ENCODE results near the gene PIWIL4. TPM values are rescaled to one million over a fixed set of nuclear protein-coding genes. Genes with fewer than 3 reads are reported as not detected.

Gene PIWIL4
- total and polyA plus RNA-seq, 9 of the 15 experiments (the other 6 are each of a cell fraction or from before 2014, with no cell fraction given) = 6.3 to 17.0 (median 10.8) TPM

DNA sequence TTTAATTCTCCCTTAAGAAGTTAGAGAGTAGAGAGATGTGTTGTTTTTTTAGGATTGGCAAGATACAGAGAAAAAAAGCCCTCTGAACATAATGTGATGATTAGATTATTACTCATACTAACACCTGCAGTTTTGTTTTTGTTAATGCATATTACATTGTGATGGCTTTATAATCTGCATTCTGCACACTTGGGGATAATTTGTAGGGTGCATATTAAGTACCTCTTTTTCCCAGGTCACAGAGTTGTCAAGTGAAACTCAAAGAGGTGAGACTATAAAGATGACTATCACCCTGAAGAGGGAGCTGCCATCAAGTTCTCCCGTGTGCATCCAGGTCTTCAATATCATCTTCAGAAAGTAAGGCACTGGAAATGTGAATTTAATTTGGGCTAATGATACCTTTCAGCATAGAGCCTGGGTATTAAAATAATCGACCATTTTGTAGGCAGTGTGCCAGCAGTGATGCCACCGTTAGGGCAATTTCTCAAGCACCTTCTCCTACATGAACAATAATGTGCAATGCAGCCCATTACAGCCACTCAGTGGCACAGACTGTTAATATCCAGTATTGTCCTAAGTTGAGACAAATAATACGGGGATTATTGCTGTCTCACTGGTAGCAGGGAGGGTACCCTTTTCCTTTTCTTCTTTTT lies 16.2 kb downstream of the PIWIL4 start (continued):
- TF ChIP-seq, protein P1, sequence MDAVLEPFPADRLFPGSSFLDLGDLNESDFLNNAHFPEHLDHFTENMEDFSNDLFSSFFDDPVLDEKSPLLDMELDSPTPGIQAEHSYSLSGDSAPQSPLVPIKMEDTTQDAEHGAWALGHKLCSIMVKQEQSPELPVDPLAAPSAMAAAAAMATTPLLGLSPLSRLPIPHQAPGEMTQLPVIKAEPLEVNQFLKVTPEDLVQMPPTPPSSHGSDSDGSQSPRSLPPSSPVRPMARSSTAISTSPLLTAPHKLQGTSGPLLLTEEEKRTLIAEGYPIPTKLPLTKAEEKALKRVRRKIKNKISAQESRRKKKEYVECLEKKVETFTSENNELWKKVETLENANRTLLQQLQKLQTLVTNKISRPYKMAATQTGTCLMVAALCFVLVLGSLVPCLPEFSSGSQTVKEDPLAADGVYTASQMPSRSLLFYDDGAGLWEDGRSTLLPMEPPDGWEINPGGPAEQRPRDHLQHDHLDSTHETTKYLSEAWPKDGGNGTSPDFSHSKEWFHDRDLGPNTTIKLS (IDR thresholded peaks at IDR 0.05; ENCODE audit: borderline replicate concordance, low read depth) = no peak
- TF ChIP-seq WHSC1 (IDR thresholded peaks at IDR 0.05; ENCODE audit: low read length) = no peak
- no peak for TF ChIP-seq BACH1 (tag; IDR thresholded peaks at IDR 0.05)
- TF ChIP-seq POLR2AphosphoS5 (IDR thresholded peaks at IDR 0.05; ENCODE audit: control insufficient read depth, insufficient read depth, low read depth, low read length) = no peak

DNA sequence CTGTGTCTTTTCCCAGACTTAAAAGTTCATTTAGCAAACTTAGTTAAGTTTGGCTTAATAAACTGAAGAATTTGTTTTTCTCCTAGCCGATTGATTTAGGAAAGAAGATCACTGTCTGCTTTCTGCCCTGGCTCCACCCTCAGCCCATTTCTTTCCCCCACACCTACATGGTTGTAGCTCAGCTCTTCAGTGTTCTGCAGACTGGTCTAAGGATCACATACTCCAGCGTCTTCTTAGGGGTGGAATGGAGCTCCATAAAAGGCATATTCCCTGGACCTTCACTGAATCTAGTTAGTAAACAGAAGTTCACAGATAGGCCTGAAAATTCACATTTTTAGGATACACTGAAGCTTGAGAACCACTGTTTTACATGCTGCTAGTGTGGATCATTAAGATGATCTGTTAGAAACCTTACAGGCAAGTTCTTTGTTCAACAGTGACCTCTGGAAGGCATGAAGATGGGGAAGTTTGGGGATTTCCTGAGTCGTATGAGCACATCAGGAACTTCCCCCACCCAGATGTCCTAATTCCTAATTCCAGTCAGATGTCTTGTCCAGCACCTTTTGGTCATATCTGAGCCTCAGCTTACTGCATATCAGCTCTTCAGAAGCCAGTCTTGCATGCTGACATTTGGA lies 16.8 kb downstream of the PIWIL4 start:
- no peak overlapping the region for H2AFZ ChIP-seq (ENCODE audit: low read depth, low read length)
- H3K9me1 ChIP-seq (ENCODE audit: control insufficient read depth, insufficient read depth, low read length) = no peaks in the 10 kb centered on the region
- no peaks in the 10 kb centered on the region for H3K4me1 ChIP-seq (replicated peaks in 1 of 2; ENCODE audit: control insufficient read depth in 2 of 2, insufficient read depth in 2 of 2, low read length in 2 of 2)
- in situ Hi-C loops (cut with MboI) = no loop called here
- ATAC-seq (no peak), DNase-seq (ENCODE audit: extremely low read depth in 1 of 4, low spot score in 3 of 4) (no peak), FAIRE-seq (no peak)
- no peaks in the 10 kb centered on the region for H3K79me2 ChIP-seq (ENCODE audit: control insufficient read depth, insufficient read depth, low read length)
- no TSS peak for BruUV-seq (replicated peaks)
- H3K27me3 ChIP-seq (ENCODE audit: control insufficient read depth in 2 of 2, insufficient read depth in 2 of 2, low read length in 2 of 2) = no peaks in the 10 kb centered on the region; a peak in 1 of 5 replicates
- no peak overlapping the region for H3K9ac ChIP-seq (ENCODE audit: insufficient read depth in 1 of 2, low read depth in 2 of 2, low read length in 2 of 2)
- peaks cover 6% of the 10 kb centered on the region; the same call in 1 of the 3 replicates for H3K36me3 ChIP-seq (ENCODE audit: control insufficient read depth, insufficient read depth, low read length)
- TF ChIP-seq, protein P2, sequence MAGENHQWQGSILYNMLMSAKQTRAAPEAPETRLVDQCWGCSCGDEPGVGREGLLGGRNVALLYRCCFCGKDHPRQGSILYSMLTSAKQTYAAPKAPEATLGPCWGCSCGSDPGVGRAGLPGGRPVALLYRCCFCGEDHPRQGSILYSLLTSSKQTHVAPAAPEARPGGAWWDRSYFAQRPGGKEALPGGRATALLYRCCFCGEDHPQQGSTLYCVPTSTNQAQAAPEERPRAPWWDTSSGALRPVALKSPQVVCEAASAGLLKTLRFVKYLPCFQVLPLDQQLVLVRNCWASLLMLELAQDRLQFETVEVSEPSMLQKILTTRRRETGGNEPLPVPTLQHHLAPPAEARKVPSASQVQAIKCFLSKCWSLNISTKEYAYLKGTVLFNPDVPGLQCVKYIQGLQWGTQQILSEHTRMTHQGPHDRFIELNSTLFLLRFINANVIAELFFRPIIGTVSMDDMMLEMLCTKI (IDR thresholded peaks at IDR 0.05; ENCODE audit: partially characterized antibody) = no peak
- TF ChIP-seq TCF7L2 (IDR thresholded peaks at IDR 0.05; ENCODE audit: low read depth, low read length) = no peak
- no peak overlapping the region for H3K4me3 ChIP-seq
- no peak overlapping the region for H3K27ac ChIP-seq (ENCODE audit: extremely low read depth, low read depth, low read length)
- intact Hi-C loops (cut with micrococcal nuclease) = no loop called here
- H3K4me2 ChIP-seq (ENCODE audit: insufficient read depth, low read length) = no peak overlapping the region
- no peaks in the 10 kb centered on the region for H4K20me1 ChIP-seq (replicated peaks; ENCODE audit: control insufficient read depth, insufficient read depth, low read length)
- H3K9me3 ChIP-seq (replicated peaks; ENCODE audit: control insufficient read depth, insufficient read depth, low read depth, low read length) = no peaks in the 10 kb centered on the region
- CTCF ChIA-PET (ENCODE audit: low intra/inter-chr PET ratio) = no interaction called here
- POLR2A ChIA-PET = no interaction called here
- WGBS (ENCODE audit: insufficient coverage, low coverage, missing lambda C conversion rate) = 18% methylated on average over 3 of the region's 3 CpGs
